Pons (tissue), 1 donor: ENCODE measurements around the gene FREY1.

Experiments
- DNase-seq: peaks from one replicate; pipeline ENCODE4 v3.0.0-alpha.2; 2016; ENCODE audit warnings: low spot score

Gene FREY1

GRCh38 chr11:45894555-45895247 is 12.4 kb downstream of the FREY1 start:
- DNase-seq, result no peak

- no peak for DNase-seq
Measured at GRCh38 chr11:45892856-45893255, 14.2 kb downstream of the FREY1 start.

GRCh38 chr11:45890886-45891550 is 16.1 kb downstream of the FREY1 start:
- DNase-seq, result no peak

GRCh38 chr11:45889966-45890365 is 17.1 kb downstream of the FREY1 start:
- no peak for DNase-seq

- no peak for DNase-seq
Measured at GRCh38 chr11:45889555-45889954, 17.5 kb downstream of the FREY1 start.

- DNase-seq, result no peak
Measured at GRCh38 chr11:45887587-45887986, 19.5 kb downstream of the FREY1 start.

GRCh38 chr11:45886816-45887520 is 20.1 kb downstream of the FREY1 start:
- DNase-seq, result no peak

- DNase-seq, result no peak
Measured at GRCh38 chr11:45885921-45886721, 20.9 kb downstream of the FREY1 start.

GRCh38 chr11:45885274-45885920 is 21.7 kb downstream of the FREY1 start, which contains the start of gene MAPK8IP1:
TSS of gene MAPK8IP1 (plus strand) at chr11:45885651. CDS start at chr11:45885821, 170 bp downstream.
- no peak for DNase-seq

GRCh38 chr11:45884596-45885185 is 22.4 kb downstream of the FREY1 start:
- no peak for DNase-seq

- DNase-seq, result no peak
Measured at GRCh38 chr11:45881708-45882368, 25.2 kb downstream of the FREY1 start.

GRCh38 chr11:45880772-45881570 is 26.1 kb downstream of the FREY1 start:
- no peak for DNase-seq

- no peak for DNase-seq
Measured at GRCh38 chr11:45879803-45880686, 27.0 kb downstream of the FREY1 start.

GRCh38 chr11:45877845-45878244 is 29.2 kb downstream of the FREY1 start:
- DNase-seq, result no peak

- DNase-seq, result no peak
Measured at GRCh38 chr11:45877221-45877620, 29.9 kb downstream of the FREY1 start.

- no peak for DNase-seq
Measured at GRCh38 chr11:45876401-45876800, 30.7 kb downstream of the FREY1 start.

- DNase-seq, result peak; percentile 82
Measured at GRCh38 chr11:45872651-45873356, 34.3 kb downstream of the FREY1 start.

GRCh38 chr11:45871638-45872037 is 35.4 kb downstream of the FREY1 start:
- no peak for DNase-seq
